Stimulated activated CD8-positive, alpha-beta memory T cell treated with anti-CD3 and anti-CD28 coated beads, Interleukin-7, amount 100 ng/mL, for 4 hours (primary cell): ENCODE measurements around the gene CNTF.

ENCODE experiments used
- DNase-seq, 2 donors: peaks; one replicate each; pipeline ENCODE4 v3.0.0-alpha.2; 2020; ENCODE audit warnings: low read depth in 2 of 2

Gene CNTF

DNA sequence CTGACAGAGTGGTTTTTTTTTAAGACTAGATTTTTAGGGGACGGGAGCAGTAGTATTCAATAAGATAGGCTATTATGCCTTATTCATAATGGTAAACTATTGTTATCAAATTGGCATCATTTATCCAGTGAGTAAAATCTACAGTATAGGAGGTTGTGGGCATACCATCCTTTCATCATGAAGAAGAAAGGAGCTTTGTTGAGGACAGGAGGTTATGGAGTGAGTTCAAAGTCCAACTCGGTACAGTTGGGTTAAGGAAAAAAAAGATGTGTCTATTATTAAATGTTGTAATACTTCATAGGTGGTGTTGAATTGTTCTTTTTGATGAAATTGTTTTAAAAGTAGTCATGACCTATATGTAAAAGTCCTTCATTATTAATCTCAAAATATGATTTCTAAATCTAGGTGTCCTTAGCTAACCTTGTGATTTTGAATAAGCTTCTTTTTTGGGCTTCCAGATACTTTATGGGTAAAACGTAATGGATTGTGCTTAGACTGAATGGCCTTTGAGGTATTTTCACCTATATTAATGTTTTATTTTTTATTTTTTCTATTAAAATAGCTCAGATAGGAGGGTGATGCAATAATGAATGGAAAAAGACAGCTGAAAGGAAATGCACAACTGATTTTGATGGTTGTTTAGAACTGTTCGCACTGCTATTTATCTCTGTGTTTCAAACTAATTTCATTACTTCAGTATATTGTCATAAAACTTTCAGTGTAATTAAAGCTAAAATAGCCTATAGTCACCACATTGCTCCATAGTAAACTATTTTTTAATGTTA, 15.3 kb upstream of the CNTF start:
- DNase-seq: no peak

DNA sequence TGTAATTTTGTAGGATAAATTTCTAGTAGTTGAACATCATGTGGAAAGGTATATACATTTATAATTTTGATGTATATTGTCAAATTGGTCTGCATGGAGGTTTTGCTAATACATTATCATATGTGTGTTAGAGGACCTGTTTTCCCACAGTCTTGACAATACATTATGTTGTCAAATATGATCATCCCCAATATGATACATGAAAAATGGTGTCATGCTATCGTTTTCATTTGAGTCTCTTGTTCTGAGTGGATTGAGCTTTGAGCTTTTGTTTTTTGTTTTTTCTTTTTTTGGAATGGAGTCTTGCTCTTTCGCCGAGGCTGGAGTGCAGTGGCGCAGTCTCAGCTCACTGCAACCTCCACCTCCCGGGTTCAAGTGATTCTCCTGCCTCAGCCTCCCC, 14.1 kb upstream of the CNTF start:
- DNase-seq: no peak

DNA sequence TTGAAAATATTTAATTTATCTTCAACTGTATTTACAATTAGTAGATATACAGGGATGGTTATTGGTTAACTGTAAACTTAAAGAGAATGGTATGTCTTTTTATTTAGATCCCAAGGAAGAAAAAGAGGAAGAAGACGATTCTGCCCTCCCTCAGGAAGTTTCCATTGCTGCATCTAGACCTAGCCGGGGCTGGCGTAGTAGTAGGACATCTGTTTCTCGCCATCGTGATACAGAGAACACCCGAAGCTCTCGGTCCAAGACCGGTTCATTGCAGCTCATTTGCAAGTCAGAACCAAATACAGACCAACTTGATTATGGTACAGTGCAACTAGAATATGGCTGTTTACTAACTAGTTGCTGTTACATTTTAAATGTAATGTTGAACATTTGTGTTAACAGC, 12.7 kb upstream of the CNTF start:
- DNase-seq: no peak

DNA sequence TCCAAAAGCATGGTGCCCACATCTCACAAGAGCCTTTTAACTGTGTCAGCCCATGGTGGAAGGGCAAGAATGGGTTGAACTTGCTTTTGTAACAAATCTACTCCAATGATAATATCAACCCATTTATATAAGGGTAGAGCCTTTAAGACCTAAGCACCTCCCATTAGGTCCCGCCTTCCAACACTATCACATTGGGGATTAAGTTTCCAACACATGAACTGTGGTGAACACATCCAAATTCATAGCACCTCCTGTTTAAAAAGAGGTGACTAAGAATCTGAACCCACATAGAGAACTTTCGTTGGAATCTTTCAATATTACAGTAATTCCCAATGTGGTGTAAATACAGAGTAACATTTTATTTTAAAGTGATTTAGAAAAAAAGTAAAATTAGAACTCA, 9.2 kb upstream of the CNTF start:
- DNase-seq: no peak

DNA sequence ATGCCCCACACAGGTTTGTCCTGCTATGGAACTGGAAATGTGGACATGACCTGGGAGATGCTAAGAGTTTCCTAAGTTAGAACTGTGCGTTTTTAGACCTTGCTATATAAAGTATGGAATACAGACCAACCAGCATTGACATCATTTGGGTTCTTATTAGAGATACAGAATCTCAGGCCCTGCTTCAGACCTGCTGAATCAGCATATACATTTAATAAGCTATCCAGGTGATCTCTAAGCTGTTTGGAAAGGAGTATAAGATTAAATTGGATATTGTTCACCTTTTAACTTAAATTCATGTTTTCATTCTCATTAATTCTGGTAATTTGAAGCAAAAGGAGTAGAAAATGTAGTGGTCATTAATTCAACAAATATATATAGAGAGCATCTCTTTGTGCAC, 6.9 kb upstream of the CNTF start:
- no peak for DNase-seq

DNA sequence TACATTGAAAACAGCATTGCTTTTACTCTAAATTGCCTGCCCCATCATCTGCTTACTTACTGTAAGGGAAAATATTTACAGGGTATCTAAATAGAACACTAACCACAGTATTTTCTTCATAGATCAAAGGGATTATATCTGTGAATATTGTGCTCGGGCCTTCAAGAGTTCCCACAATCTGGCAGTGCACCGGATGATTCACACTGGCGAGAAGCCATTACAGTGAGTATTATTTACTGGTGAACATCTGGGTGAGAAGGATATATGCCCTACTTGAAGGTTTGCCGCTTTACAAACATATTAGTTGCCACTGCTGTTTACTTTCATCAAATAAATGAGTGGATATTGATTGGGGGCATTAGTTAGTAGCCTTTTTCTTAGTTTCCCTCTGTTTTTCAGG, 5.9 kb upstream of the CNTF start:
- DNase-seq: no peak

DNA sequence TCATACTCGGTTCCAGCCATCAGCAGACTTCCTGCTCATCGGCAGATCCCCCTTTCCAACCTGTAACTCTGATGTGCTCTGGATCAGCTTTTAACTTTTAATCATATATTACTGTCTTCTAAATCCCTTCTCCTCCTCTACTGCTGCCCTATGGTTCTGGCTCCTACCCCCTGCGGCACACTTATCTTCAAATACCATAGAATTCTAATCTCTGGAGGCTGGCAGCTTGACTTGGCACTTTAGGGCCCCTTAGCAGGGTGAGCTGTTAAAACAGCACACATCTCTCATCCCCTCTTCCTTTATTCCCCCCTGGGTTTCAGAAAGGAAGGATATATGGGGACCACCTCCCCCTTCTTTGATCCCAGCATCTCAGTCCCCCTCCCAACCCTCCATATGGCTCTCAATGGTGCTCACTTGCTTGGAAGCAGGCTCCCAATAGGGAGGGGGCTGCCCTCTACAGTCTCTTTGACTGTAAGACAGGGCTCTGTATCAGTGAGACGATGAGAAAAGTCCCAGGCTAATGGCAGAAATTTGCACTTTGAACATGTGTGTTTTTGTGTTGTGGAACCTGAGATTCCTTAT, 4.4 kb upstream of the CNTF start:
- no peak for DNase-seq

DNA sequence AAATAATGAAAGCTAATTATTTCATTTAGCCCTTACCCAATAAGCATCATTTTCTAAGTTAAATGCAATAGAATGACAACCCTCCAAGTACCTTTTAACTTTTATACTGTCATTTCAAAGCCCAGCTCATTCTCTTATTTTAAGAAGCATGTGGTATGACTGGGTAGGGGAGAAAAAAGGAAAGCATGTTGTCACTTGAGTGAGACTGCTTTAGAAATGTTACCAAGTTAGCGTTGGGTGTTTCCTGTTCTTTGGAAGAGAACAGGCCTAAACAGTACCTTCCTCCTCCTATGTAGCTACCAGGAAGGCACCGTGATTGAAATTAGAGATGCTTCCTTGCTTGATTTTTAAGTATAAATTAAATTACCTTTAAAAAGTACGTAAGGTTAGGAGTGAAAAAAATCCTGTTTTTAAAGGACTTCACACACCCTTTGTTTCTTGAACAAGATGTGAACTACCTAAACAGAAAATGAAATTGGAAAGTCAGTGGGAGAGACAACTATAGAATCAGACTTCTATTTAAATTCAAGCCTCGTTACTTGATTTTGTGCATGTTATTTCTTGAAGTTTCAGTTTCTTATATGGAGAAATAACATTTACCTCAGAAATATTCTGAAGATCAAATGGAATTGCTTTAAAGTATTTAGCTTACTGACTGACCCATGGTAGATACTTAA, 741 bp upstream of the CNTF start:
- no peak for DNase-seq

DNA sequence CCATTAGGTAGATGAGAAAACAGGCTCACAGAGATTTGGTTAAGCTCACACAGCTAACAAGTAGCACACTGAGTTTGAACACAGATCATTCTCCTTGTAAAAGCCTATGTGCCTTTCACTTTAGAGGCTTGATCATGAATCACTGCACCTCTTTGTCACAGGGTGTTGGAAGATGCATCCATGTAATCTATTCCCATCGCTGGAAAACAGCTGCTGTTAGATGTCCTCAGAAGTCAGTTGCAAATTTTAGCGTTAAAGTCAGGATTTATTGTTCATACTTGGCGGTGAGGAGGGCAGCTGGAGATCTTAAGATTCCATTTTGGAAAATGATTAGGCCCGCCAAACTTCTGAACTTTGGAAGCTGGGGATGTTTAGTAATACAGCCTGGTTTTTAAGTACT, 2.6 kb downstream of the CNTF start:
- DNase-seq: no peak

DNA sequence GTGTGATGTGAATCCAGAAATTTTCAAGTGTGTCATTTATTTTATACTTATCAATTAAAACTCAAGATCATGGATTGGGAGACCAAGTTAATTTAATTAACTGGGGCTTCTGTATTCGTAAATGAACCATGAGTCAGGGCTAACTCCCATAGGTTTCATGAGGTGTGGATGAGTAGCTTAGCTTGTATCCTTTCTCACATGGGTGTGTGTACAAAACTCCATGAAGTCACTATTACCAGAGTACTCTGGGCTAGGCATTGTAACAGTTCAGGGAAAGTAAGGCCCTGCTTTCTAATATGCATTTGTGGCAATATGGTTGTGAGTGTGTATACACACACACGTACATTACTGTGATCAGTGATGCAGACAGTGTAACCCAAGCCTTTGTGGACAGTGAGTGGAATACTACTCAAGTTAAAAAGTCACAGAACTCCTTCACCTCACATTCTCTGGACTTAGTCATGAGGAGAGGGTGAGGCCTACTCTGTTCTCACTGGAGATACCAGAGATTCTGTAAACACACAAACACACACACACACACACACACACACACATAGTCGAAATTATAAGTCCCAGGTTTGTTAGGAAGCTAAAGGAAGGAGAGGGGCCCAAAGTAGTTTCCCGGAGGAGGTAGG, 3.5 kb downstream of the CNTF start:
- no peak for DNase-seq

DNA sequence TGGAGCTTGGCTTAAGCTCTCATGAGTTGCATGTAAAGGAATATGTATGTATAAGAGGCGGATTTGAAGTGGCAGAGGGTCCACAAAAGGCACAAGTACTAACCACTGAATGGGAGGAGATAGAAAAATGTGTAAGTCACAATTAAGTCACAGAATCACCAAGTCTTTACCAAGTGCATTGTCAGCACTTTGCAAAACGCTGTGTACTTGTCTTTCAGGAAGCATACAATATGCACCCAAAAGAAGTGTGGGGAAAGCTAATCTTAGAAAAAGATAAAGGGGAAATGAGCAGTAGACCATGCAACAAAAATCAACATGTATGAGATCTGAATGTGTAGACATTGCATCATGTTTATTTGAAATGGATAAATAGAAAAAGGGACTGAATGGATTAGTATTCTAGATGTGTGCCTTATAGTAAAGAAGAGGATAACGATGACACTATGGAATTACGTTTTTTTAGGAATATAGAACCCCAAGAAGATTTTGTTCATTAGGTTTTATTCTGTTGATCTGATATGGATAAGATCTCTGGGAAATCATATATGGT, 4.5 kb downstream of the CNTF start:
- no peak for DNase-seq

DNA sequence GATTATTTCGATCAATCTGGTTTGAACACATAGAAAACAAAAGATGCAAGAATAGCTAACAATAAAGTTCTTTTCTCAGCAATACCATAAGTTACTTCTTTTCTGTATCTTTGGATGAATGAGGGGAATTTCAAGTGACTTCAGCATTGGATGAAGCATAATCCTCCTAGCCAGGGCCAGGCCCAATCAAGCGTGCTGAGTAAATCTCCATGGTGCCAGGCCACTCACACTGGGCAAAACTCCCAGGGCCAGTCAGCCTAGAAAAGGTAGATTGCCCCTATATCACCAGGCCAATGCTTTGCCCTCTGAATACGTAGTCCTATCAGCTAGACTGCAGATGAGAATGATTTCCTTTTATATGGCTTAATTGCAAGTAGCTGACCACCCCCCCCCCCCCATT, 6.0 kb downstream of the CNTF start:
- DNase-seq: no peak

DNA sequence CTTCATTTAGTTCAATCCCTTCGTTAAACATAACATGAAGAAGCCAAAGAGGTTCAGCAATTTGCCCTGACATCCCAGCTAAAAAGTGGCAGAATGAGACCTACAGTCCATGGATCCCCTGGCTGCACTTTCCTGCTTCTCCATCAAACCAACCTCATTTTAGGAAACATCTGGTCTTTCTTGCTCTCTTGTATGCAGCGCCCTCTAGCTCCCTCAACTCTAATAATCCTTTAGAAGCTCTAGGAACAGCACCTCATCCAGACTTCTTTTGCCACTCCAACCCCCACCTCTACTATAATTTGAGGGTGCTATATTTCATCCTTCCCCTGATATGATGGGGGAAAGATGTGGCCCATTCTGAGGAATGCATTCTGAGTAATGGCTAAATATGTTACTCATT, 7.4 kb downstream of the CNTF start:
- no peak for DNase-seq

DNA sequence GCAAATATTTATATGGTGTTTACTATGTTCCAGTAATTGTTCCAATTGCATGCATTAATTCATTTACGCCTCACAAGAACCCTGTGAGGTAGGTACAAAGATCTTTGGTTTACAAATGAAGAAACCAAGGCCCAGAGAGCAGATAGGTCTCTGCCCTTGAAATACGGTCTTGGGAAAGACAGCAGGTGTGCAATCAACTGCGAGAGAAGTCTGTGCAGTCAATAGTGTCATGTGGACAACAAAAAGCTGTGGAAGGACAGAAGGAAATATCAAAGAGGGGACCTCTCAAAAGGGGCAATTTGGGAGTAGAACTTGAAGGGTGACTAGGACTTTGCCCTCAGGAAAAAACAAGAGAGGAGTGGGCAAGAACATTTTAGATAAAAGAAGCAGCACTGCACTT, 8.9 kb downstream of the CNTF start:
- no peak for DNase-seq

DNA sequence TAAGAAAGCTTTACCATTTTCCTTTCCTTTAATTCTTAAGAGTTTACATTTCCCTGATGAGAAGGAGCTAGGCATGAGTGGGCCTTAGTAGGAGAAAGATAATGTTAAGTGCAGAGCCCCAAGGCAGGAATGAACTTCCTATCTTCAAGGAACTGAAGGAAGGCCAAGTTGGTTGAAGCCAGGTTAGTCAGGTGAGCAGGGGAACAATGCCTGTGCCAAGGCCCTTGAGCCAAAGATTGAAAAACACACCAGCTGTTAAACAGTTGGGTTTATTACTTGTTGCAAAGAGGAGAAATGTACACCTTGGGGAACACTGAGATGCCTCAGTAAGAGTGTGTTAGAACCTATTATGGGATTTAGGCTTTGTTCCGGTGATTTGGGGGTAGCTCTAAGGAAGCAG, 10.0 kb downstream of the CNTF start:
- DNase-seq: no peak

DNA sequence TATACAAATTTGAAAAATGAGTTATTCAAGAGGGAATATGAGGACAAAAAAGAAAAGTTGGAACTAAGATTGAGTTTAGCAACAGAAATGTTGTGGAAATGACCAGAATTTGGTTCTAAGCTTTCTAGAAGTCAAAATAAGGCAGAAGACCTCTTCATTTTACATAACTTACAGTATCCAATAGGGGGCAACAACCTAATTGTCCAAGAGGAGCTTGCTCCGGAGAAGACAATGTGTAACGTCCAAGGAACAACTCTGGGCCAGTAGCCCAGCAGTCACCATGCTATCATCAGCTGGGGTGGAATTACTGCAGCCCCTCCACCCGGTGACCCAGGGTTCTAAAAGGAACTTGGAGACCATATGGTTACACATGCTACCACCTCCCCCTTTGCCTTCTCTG, 14.1 kb downstream of the CNTF start:
- DNase-seq: no peak

DNA sequence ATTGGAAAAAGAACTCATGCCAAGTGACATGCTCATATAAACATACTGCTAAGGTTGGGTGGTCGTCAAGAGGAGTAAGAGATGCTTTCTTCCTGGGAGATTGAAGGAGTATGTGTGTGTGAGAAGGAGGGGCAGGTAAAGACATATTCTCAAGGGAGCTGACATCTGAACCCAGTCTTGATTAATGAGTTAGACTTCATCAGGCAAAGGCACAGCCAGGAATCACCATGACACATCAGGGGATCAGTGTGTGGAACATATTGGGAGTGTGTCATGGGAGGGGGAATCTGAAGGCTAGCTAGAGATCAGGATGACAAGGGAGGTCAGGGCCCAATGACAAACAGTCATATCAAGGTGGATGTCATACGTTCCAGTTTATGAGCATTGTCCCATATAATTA, 14.9 kb downstream of the CNTF start:
- no peak for DNase-seq

DNA sequence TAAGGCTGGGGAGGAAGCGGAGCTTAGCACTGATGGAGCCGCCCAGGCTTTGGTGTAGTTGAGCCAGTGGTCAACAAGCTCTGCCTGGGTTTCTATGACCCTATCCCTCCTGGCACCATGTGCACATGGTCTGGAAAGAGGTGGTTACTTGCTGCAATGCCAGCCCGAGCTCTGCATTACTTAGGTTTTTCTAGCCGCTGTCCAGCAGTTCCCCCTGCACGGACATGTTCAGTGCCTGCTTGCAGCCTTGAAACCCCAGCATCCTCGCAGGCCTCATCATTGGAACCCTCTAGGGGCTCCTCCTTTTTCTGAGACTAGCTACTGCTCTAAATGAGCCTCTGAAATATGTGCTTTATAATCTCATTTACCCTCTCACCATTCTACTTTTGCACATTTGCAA, 16.6 kb downstream of the CNTF start:
- DNase-seq: no peak

DNA sequence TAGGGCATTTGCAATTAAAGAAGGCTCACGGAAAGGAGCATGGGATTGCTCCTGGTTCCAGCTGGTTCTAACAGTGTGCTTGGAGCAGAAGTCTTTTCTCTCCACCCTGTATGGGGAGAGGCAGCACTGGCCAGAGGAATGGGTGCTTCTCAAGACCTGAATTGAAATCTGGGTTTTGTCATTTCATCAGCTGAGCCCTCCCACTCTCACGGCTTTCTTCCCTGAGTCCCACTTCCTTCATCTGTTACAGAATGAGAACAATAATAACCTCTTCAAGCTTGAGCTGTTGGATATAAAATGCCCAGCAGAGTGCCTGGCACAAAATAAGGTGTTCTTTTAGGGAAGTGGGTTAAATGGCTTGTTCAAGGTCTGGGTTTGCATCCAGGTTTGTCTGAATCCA, 17.2 kb downstream of the CNTF start:
- no peak for DNase-seq

DNA sequence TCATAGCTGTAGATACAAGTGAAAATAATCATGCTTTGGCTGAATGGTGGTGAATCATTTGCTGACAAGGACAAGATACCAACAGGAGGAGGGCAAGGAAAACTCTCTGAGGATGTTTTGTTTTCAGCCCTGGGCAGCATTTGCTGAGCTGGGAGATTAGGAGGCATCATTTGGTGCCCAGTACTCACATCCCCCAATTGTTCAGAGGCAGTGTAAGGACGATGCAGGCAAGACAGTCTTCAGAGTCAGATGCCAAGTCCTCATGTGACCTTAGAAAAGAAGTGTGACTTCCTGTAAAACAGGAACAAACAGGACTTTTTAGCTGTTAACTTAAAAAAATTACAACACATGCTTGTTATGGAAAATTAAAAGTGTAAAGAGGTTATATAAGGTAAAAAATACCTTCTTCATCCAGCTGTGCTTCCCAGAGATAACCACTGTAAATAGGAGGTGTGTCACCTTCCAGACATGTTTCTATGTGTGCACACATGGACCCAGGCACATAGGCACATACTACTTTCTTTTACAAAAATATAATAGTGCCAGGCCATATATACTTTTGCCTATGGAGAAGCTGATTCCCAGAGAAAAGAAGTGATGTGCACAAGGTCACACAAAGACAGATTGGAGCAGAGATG, 18.0 kb downstream of the CNTF start:
- DNase-seq: no peak

DNA sequence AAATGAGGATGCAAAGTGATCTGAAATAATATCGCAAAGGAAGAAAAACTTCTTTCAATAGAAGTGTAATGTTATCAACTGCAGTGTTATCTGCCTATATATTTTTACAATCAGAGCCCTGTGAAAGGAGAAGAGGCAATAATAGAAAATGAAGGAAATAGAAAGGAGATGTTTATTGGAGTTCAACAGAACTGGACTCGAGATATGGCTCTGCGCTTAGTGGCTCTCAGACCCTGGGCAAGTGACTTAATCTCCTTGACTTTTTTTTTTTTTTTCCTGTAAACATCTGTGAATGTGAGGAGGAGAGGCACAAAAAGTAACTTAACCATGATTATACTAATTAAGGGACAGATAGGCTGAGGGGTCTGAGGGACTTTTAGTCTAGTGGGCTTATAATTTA, 18.9 kb downstream of the CNTF start:
- no peak for DNase-seq
